GM21723 (cell line): ENCODE measurements around the gene EEF1E1.
A peak's percentile ranks its signal among the peaks of the same experiment; 100 is the strongest.

Experiments
- ATAC-seq: cut with Tn5 transposase; IDR thresholded peaks from one replicate; pipeline ENCODE4 v1.9.1; 2021; ENCODE audit warnings: mild to moderate bottlenecking, moderate library complexity; ENCODE audit not compliant: unreplicated experiment

EEF1E1 gene

DNA sequence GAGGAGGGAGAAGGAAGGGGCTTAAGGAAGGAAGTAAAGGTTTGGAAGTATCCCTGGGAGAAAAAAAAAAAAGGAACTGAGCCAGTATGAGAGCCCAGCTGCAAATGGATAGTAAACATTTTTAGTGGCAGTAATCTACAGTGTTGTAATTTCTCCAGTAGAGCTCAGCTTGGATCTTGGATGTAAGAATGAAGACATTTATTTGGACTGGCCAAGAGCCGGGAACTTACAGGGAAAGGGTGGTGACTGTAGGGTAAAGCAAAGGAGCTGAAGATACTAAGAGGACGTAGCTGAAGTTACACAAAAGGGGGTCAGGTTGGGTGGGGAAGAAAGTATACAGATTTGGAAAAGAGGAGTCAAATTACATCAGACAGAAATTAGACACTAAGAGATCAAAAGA is 13.5 kb downstream of the EEF1E1 start:
- no peak for ATAC-seq

DNA sequence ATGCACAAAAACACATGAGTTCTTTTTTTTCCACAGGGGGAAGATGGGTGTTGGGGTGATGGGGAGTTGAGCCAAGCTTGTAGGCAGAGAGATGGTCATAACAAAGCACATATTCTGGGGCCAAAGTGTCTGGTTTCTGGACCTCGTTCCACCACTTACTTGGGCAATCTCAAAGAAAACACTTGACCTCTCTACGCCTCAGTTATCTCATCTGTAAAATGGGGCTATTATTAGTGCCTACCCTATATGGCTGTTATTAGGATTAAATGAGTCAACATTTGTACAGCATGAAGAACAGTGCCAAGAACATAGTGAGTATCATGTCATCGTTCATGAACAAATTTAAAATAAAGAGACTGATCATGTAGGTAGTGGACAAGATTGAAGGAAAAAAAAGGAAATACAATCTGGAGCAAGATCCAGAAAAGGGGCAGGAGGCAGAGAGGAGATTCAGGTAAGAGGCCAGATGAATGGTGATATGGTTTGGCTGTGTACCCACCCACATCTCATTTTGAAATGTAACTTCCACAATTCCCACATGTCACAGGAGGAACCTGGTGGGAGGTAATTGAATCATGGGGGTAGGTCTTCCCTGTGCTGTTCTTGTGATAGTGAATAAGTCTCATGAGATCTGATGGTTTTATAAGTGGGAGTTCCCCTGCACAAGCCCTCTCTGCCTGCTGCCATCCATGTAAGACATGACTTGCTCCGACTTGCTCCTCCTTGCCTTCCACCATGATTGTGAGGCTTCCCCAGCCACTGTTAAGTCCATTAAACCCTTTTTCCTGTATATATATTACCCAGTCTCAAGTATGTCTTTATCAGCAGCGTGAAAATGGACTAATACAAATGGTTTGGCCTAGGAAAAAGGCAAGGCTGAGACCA is 14.2 kb downstream of the EEF1E1 start:
- no peak for ATAC-seq

DNA sequence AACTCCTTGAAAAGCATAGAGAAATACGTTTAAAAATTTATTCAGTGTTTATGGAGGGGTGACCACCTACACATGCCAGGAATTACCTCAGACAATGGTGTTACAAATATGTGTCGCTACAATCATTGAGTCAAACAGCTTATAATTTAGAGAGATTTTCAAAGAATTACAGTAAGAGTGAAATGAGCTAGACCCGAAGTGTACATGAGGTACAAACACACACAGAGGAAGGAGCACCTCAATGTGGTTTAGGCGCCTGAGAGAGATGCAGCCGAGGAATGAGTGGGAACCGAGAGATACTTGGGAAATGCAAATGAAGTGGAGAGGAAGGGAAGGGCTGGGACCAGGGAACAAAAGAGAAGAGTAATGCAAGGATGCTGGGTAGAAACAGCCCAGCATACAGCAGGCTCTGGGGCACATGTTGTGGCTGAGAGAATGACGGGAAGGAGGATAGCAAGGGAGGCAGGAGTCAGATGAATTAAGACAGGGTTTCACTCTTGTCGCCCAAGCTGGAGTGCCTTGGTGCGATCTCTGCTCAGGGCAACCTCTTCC is 15.5 kb downstream of the EEF1E1 start:
- no peak for ATAC-seq

DNA sequence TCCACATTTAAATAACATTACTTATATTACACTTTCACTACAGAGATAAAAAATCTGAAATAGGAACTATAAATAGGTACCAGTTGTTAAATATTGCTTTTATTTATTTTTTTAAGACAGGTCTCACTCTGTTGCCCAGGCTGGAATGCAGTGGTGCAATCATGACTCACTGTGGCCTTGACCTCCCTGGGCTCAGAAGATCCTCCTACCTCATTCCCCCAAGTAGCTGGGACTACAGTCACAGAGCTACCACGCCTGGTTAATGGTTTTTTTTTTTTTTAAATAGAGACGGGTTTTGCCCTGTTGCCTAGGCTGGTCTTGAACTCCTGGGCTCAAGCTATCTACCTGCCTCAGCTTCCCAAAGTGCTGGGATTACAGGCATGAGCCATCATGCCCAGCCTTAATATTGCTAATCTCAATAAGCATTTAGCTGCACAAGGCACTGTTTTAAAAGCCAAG is 17.3 kb downstream of the EEF1E1 start:
- no peak for ATAC-seq

DNA sequence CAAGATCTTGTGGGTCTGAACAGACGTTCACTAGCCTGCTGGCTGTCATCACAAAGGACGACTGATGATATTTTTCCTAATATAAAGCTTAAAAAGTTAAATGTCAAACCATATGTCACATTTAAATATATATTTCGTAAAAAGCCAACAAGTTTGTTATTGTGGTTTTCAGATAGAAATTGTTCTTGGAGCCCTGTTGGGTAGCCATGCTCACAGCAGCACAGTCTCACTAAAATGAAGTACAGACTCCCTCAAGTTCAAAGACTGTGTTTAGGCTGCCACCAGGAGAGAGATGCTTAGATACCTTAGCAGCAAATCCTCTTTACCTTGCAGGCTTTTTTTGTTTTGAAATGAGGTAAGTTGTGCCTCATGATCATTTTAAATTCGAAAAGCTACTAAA is 17.8 kb downstream of the EEF1E1 start:
- ATAC-seq = no peak

DNA sequence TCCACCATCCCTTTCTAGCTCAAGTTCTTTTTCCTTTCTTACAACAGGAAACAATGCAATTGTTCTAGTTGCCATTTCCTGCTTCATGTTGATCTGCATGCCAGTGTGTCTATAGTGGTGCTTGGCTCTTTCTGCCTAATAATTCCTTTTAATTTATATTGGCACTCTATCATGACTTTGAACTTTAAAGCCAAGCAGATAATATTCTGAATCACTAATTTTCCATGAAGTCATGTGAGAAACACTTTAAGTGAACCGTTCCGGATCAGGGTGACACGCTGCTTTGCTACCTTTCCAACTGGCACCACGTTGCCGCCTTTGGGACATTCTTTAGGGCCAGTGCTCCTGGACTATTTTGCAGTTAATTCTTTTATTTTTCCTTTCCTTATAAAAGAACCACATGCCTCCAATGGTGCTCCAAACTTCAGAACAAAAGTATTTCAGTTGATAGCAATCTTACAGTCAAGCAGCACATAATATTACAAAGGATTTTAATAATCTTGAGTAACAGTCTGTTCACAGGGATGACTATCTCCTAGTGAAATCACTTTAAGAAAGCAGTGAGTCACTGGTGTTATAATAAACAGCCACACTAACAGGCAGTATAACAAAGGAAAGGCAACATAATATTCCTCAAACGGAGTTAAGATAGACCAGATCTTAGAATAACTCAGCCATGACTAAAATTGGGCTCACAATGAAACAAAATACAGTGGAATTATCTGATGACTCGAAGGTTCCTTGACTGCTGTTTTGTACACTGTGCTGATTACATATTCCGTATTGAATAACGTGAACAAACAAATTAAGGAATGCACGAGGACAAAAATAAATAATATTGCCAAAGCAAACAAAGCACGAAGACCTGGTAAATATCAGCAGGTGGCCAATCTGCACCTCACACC is 19.1 kb downstream of the EEF1E1 start:
- ATAC-seq = no peak

DNA sequence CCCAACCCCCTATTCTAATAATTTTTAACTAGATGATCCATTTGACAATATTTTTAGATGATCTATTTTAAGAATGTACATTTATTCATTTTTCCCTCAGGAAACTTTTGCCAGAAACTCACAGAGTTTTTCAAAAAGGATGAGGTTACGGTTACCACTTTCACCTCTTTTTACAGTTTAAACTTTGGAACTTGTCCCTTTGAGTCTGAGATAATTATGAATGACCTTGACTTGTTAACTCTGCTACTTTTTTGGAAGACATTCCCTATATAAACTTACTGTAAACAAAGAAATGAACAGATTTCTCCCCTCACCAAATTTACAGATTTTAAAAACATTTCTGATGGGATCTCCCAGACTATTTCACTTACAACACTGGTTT is 19.8 kb downstream of the EEF1E1 start:
- ATAC-seq = no peak

DNA sequence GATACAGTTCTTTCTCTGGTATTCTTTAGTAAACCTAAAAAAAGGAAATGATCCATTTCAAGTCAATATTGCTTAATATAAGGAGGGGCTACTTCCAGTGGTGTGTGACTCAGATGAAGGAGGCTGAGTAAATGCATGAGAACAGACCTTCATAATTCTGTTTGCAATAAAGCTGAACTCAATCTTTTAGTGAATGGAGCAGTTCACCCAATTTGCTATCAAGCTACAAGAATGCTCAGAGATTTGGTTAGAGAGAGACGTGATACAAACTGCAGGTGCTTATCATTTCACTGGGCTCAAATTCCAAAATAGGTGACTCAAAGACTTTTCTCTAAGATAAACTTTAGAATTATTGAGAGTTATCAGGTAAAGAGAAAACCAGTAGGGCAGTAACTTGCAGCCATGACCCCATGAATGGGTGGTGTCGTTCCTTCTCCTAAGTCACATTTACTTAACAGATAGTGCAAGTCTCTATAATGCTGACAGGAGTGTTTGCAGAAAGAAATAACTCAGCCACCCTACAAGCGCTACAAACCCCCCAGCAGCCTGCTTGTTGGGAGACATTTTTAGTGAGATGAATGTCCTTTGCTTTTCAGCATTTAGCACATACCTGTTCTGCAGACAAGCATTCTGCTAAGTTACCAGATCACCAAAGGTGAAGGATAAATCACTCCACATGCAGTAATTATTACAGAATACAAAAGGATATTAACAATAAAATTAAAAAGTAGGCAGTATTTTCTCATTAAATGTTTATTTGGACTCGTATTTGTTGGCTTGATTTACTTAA is 21.8 kb downstream of the EEF1E1 start:
- ATAC-seq = no peak

DNA sequence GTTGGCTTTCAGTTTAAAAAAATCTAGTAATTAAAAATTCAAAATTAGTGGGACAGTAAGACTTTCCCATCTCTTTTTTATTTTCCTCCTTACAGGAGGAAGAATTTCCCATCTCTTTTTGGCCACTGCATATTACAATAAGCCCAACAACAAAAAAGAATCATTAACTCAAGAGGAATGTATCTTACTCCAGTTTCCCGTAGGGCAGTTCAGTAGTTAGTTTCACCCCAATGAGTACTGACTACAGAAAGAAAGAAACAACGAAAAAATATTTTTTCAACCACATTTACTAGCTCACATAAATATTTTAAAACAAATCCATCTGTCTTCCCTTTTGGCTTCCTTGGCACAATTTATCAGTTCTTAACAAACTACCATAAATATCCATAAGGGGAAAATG is 23.2 kb downstream of the EEF1E1 start:
- ATAC-seq = no peak

DNA sequence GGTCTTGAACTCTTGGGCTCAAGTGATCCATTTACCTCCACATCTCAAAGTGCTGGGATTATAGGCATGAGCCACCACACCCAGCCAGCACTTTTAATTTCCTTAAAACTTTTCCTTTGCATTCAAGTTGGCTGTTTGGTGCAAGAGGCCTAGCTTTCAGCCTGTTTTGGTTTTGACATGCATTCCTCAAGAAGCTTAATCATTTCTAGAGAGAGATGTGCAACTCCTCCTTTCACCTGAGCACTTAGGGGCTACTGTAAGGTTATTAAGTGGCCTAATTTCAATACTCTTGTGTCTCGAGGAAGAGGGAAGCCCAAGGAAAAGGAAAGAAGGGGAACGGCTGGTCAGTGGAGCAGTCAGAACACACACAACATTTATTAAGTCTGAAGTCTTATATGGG is 24.4 kb downstream of the EEF1E1 start:
- no peak for ATAC-seq

DNA sequence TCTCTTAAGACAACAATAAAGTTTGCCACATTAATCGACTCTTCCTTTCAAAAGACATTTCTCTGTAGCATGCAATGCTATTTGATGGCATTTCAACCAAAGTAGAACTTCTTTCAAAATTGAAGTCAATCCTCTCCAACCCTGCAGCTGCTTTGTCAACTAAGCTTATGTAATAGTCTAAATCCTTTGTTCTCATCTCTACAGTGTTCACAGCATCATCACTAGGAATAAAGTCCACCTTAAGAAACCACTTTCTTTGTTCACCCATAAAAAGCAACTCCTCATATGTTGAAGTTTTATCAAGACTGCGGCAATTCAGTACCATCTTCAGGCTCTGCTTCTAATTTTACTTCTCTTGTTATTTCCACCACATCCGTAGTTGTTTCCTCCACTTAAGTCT is 26.6 kb downstream of the EEF1E1 start:
- no peak for ATAC-seq

DNA sequence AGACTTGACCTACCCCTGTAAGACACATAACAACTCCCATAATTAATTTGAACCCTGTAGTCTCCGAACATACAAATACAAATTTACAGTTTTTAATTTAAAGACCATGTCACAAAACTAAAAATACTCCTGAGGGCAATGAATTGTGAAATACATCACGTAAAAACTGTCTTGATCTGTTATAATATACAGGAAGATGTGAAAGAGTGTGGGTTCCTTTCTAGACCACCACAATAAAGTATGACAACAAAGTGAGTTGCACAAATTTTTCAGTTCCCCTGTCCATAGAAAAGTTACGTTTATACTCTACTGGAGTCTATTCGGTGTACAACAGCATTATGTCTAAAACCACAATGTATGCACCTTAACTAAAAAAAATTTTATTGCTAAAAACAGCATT is 27.2 kb downstream of the EEF1E1 start:
- ATAC-seq = no peak

DNA sequence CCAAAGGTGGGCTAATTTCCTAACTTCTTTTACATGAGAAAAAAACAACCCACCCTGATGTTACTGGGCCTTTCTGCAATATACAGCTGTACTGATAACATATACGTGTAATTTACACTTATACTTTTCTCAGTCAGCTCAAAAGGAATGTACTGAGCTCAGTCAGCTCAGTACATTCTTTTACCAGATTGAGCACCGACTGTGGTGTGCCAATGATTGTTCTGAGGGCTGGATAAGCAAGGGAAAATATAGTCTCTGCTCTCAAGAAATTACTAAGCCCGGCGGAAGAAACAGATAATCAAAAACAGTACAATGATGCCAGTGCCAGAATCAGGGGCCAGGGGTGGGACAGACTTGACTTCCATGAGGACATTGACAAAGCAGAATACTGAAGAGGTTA is 28.1 kb downstream of the EEF1E1 start:
- no peak for ATAC-seq

DNA sequence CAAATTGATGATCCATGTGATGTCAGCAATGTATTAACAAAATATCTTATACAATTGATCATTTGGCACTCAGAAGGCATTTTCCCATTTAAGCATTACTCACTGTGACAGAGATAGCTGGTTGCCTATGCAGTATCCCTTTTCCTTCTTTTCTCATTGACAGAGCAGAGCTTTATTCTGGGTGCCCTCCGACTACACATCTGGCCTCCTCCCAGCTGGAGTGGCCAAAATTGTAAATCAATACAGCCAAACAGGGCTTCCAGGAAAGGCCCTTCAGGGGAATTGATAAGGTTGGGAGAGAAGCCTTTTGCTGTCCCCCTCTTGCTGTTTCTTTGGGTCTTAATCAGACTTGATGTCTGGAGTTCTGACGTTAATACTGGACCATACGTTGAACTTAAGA is 28.6 kb downstream of the EEF1E1 start:
- ATAC-seq = no peak

DNA sequence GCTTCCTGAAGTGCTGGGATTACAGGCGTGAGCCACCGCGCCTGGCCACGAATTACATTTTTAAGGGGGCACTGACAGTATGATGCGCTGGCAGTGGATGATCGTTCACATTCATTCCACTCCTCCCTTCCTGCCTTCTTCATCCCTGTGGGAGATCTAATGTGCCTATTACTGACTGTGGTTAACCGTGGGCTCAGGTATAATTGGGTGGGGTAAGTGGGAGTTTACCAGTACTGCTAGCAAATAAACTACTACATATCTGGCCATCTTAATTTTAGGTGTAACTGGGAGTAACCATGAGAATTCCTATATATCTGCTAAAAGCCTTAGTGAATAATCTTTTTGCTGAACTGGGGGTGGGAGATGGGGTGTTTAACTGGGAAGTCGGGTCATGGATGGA is 31.6 kb downstream of the EEF1E1 start:
- no peak for ATAC-seq

DNA sequence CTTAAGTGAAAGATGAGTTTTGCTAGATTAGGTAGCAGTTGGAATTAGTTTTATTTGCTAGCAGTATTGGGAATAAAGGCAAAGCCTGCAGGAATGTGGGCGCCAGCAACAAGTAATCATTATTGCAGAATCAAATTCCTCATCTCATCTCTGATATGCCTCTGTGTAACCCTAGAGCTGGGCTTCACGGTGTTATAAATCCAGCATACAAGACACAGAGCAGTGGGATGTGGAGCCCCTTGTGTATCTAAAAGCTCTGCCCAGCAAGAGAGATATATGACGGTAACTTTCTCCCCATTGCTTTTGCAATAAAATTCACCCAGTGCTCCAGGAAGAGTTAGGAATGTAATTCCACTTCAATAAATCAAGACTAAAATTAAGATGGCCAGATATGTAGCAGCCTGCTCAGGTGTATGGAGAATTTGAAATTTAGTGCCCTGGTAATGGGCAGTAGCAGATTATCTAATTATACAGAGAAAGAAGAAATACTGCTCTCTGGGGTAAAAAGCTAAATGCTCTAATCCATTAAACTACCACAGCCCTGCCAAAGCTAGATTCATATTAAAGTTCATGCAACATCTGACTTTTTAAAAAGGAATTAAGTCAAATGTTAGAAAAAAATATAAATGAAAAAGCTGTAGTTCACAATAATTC is 32.6 kb downstream of the EEF1E1 start:
- no peak for ATAC-seq

DNA sequence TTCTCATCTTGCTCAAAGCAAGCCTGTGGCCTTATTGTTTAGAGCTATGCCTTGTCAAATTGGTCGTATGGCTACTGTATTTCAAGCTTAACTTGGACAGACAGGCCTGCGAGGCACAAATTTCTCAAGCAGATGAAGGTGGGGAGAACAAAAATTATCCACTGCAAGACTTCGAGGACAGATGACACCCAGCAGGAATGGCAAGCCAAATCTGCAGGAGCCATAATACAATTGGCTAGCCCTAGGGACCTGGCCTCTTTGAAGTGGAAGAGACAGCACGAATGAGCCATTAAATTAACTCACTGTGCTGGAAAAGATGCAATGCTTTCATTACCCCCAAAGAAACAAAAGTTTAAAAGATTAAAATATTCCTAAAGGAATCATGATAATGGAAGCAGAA is 33.2 kb downstream of the EEF1E1 start:
- ATAC-seq = no peak

DNA sequence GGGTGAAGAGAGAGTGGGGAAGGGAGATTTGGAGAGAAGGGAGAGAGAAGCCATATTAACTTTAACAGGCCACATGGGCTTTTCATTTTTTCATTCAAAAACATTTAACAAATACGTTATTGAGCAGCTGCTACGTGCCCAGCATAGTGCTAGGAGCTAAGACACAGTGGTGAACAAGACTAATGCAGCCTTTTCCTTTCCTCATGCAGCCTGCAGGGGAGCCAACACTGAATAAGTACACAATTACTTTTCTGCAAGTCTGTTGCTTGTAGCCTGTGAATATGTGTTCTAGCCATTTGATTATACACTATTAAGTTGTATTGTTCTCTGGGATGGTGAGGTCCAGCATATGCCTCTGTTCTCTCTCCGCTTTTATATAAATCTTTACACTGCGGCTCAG is 36.2 kb downstream of the EEF1E1 start:
- no peak for ATAC-seq

DNA sequence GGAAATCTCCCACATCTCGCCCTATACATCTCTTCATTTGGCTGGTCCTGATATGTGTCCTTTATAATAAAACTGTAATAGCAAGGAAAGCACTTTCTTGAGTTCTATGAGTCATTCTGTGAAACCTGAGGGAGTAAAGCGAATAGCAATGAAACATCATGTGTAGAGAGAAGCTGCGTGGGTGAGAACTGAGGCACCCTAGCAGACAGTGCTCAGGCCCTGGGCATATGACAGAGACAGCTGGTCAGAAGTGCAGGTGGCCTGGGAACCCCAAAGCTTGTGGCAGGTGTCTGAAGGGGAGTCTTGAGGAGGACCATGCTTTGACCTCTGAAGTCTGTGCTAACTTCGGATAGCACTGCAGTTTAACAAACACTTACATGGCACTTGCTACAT is 36.8 kb downstream of the EEF1E1 start:
- ATAC-seq = peak; percentile 43
